HFF-Myc (cell line): ENCODE measurements around the gene TFF1.

Experiments
- DNase-seq: peaks from one replicate; pipeline ENCODE4 v3.0.0-alpha.2; 2011; ENCODE audit warnings: low read depth; ENCODE audit errors: extremely low read depth
- H3K4me3 ChIP-seq: replicated peaks from 2 replicates; pipeline ENCODE4 v1.5.1; 2011; ENCODE audit warnings: low read depth, mild to moderate bottlenecking, control low read depth, low read length
- CTCF ChIP-seq: IDR thresholded peaks from 2 replicates; pipeline ENCODE4 v1.5.1; 2012; ENCODE audit warnings: mild to moderate bottlenecking, low read depth, low read length, control low read depth; ENCODE audit errors: missing control alignments

Gene TFF1

GRCh38 chr21:42374864-42375499, 8.6 kb upstream of the TFF1 start:
- DNase-seq, result no peak
- TF ChIP-seq CTCF, result no peak

GRCh38 chr21:42374457-42374856, 8.1 kb upstream of the TFF1 start:
- DNase-seq, result no peak
- H3K4me3 ChIP-seq, result no peak overlapping the region
- TF ChIP-seq CTCF, result no peak

More at GRCh38 chr21:42374864-42375499, 8.6 kb upstream of the TFF1 start:
- no peak overlapping the region for H3K4me3 ChIP-seq

- H3K4me3 ChIP-seq, result no peak overlapping the region
- no peak for TF ChIP-seq CTCF
- no peak for DNase-seq
Observed at GRCh38 chr21:42373908-42374455, 7.6 kb upstream of the TFF1 start.

GRCh38 chr21:42373196-42373907, 7.0 kb upstream of the TFF1 start:
- no peak for DNase-seq
- TF ChIP-seq CTCF, result no peak
- H3K4me3 ChIP-seq, result no peak overlapping the region

- no peak for TF ChIP-seq CTCF
- H3K4me3 ChIP-seq, result no peak overlapping the region
- DNase-seq, result no peak
Observed at GRCh38 chr21:42370894-42371654, 4.7 kb upstream of the TFF1 start.

- DNase-seq, result no peak
- no peak overlapping the region for H3K4me3 ChIP-seq
- TF ChIP-seq CTCF, result no peak
Observed at GRCh38 chr21:42369821-42370220, 3.5 kb upstream of the TFF1 start.
